ENCODE measurements around the gene OR5H14. TPM values are rescaled to one million over a fixed set of nuclear protein-coding genes. Genes with fewer than 3 reads are reported as not detected.
"Not testable (repeated sequence)": the region's sequence is repeated elsewhere in the genome, so short reads cannot be mapped to it uniquely, and the experiment has no call there.

OR5H14 gene
- total RNA-seq, 2 experiments from 2014 or later, result not detected

GRCh38 chr3:98185180-98185579 is 37.9 kb downstream of the OR5H14 start:
- Histone ChIP-seq H3K9me2 (ENCODE audit: insufficient read depth, low read length) (no peaks in the 10 kb centered on the region), H3K36me3 (ENCODE audit: insufficient read depth, low read length) (no peaks in the 10 kb centered on the region), H4K20me1 (ENCODE audit: insufficient read depth, low read length) (no peaks in the 10 kb centered on the region), H3K9me3 (ENCODE audit: low read length) (no peaks in the 10 kb centered on the region), H2AFZ (ENCODE audit: low read length) (no peak overlapping the region), H3K4me3 (ENCODE audit: low read depth, low read length, poor library complexity, severe bottlenecking) (no peak overlapping the region), H3K4me1 (ENCODE audit: insufficient read depth, low read length, poor library complexity, severe bottlenecking) (no peaks in the 10 kb centered on the region), H3K4me2 (ENCODE audit: low read length) (no peak overlapping the region), H3K27ac (ENCODE audit: low read depth, low read length, poor library complexity, severe bottlenecking) (no peak overlapping the region), H3K79me2 (ENCODE audit: insufficient read depth, low read depth, low read length) (no peaks in the 10 kb centered on the region)
- DNase-seq (ENCODE audit: low spot score), result no peak
- POLR2A ChIA-PET, result no interaction called here
- BruUV-seq (replicated peaks), result no TSS peak
- TF ChIP-seq EZH2phosphoT487 (IDR thresholded peaks at IDR 0.05; ENCODE audit: borderline replicate concordance, low read depth, low read length) (no peak), CTCF (conservative IDR thresholded peaks at IDR 0.05; ENCODE audit: low read length) (no peak; the same call in 1 of the 2 replicates)
- intact Hi-C loops (cut with micrococcal nuclease; ENCODE audit: unreplicated experiment), result no loop called here
- CTCF ChIA-PET (ENCODE audit: unreplicated experiment), result no interaction called here

- Histone ChIP-seq H3K9me2 (ENCODE audit: insufficient read depth, low read length) (no peaks in the 10 kb centered on the region), H3K4me2 (ENCODE audit: low read length) (no peak overlapping the region), H3K4me1 (ENCODE audit: insufficient read depth, low read length, poor library complexity, severe bottlenecking) (no peaks in the 10 kb centered on the region), H3K36me3 (ENCODE audit: insufficient read depth, low read length) (no peaks in the 10 kb centered on the region), H3K9me3 (ENCODE audit: low read length) (no peaks in the 10 kb centered on the region), H3K27ac (ENCODE audit: low read depth, low read length, poor library complexity, severe bottlenecking) (no peak overlapping the region), H4K20me1 (ENCODE audit: insufficient read depth, low read length) (no peaks in the 10 kb centered on the region), H2AFZ (ENCODE audit: low read length) (no peak overlapping the region), H3K4me3 (ENCODE audit: low read depth, low read length, poor library complexity, severe bottlenecking) (no peak overlapping the region), H3K79me2 (ENCODE audit: insufficient read depth, low read depth, low read length) (no peaks in the 10 kb centered on the region)
- intact Hi-C loops (cut with micrococcal nuclease; ENCODE audit: unreplicated experiment), result no loop called here
- DNase-seq (ENCODE audit: low spot score), result peak; percentile 12
- BruUV-seq (replicated peaks), result no TSS peak
- ChIA-PET CTCF (ENCODE audit: unreplicated experiment) (no interaction called here), POLR2A (no interaction called here)
- TF ChIP-seq EZH2phosphoT487 (IDR thresholded peaks at IDR 0.05; ENCODE audit: borderline replicate concordance, low read depth, low read length), result no peak
- TF ChIP-seq CTCF (conservative IDR thresholded peaks at IDR 0.05; ENCODE audit: low read length), result peak; percentile 58
These were observed 41.3 kb downstream of the OR5H14 start for GRCh38 chr3:98188545-98188944.

GRCh38 chr3:98190911-98191310 is 43.6 kb downstream of the OR5H14 start:
- H3K4me1 ChIP-seq (ENCODE audit: insufficient read depth, low read length, poor library complexity, severe bottlenecking); H3K4me3 ChIP-seq (ENCODE audit: low read depth, low read length, poor library complexity, severe bottlenecking); H3K9me2 ChIP-seq (ENCODE audit: insufficient read depth, low read length); H3K9me3 ChIP-seq (ENCODE audit: low read length); H3K79me2 ChIP-seq (ENCODE audit: insufficient read depth, low read depth, low read length); H3K4me2 ChIP-seq (ENCODE audit: low read length); H2AFZ ChIP-seq (ENCODE audit: low read length); DNase-seq (ENCODE audit: low spot score); H3K27ac ChIP-seq (ENCODE audit: low read depth, low read length, poor library complexity, severe bottlenecking); CTCF ChIA-PET (ENCODE audit: unreplicated experiment); H4K20me1 ChIP-seq (ENCODE audit: insufficient read depth, low read length); H3K36me3 ChIP-seq (ENCODE audit: insufficient read depth, low read length); BruUV-seq (replicated peaks); intact Hi-C loops (cut with micrococcal nuclease; ENCODE audit: unreplicated experiment): not testable (repeated sequence)
- POLR2A ChIA-PET, result interaction anchor here (0.7 kb wide), 1 partner anchor 549 kb away, joined by 4 read pairs; no protein-coding TSS in a partner anchor

GRCh38 chr3:98196293-98196692 is 49.0 kb downstream of the OR5H14 start:
- BruUV-seq (replicated peaks); H3K4me3 ChIP-seq (ENCODE audit: low read depth, low read length, poor library complexity, severe bottlenecking); H3K9me3 ChIP-seq (ENCODE audit: low read length); intact Hi-C loops (cut with micrococcal nuclease; ENCODE audit: unreplicated experiment); H3K4me2 ChIP-seq (ENCODE audit: low read length); DNase-seq (ENCODE audit: low spot score); CTCF ChIA-PET (ENCODE audit: unreplicated experiment); H3K36me3 ChIP-seq (ENCODE audit: insufficient read depth, low read length); H3K27ac ChIP-seq (ENCODE audit: low read depth, low read length, poor library complexity, severe bottlenecking); H4K20me1 ChIP-seq (ENCODE audit: insufficient read depth, low read length); H3K9me2 ChIP-seq (ENCODE audit: insufficient read depth, low read length); POLR2A ChIA-PET; H3K4me1 ChIP-seq (ENCODE audit: insufficient read depth, low read length, poor library complexity, severe bottlenecking); H3K79me2 ChIP-seq (ENCODE audit: insufficient read depth, low read depth, low read length); H2AFZ ChIP-seq (ENCODE audit: low read length): not testable (repeated sequence)

Data from OCI-LY7 (cell line).